GM12891 (cell line): Measurements from ENCODE around the gene ACP4.

Source experiments
- PAX5 ChIP-seq: IDR thresholded peaks from 2 replicates; pipeline ENCODE4 v1.6.1; 2011; ENCODE audit warnings: low read length, moderate library complexity, mild to moderate bottlenecking; ENCODE audit not compliant: insufficient read depth, severe bottlenecking
- POLR2A ChIP-seq: IDR thresholded peaks from 2 replicates; pipeline ENCODE4 v1.6.1; 2011; ENCODE audit warnings: low read depth, low read length, control low read depth
- POLR2AphosphoS5 ChIP-seq: IDR thresholded peaks from 2 replicates; pipeline ENCODE4 v1.6.1; 2011; ENCODE audit warnings: low read depth, low read length, control low read depth
- POU2F2 ChIP-seq: IDR thresholded peaks from 2 replicates; pipeline ENCODE4 v1.6.1; 2011; ENCODE audit warnings: low read depth, mild to moderate bottlenecking, control low read depth, low read length, moderate library complexity
- SPI1 ChIP-seq: IDR thresholded peaks from 2 replicates; pipeline ENCODE4 v1.6.1; 2011; ENCODE audit warnings: low read depth, low read length, control low read depth
- TAF1 ChIP-seq: IDR thresholded peaks from 2 replicates; pipeline ENCODE4 v1.6.1; 2011; ENCODE audit warnings: low read depth, low read length, control low read depth

DNA sequence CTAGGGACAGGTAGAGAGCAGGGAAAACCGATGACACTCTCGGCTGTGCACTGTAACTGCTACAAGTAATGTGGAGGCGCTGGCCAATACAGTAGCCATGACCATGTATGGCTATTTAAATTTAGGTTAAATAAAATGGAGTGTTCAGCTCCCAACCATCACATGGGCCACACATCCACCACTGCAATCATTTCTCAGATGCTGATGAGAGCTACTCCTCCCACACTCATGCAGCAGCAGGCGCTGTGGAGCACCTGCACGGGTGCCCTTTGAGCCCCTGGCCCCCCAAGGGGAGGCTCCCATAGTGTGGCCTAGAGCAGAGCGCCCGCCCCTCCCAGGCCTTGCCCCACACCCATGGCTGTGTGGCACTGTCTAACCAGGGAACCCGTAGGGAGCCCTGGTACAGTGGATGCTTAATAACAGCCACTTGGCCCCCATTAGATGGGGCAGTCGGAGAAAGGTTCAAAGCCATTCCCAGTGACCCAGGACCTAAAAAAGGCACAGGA lies 6.0 kb downstream of the ACP4 start:
- TF ChIP-seq POLR2A (no peak), POLR2AphosphoS5 (no peak), TAF1 (no peak), POU2F2 (peak; percentile 7), SPI1 (no peak), PAX5 (no peak)
